Esophagus squamous epithelium (tissue), 4 donors: ENCODE results near the gene GRIN1.

Experiments used
- CTCF ChIP-seq, 6 experiments: fragments of 450-650 bp in 4 of 6; fragments of 200-600 bp in 2 of 6; sonication (generic) in 2 of 6; IDR thresholded peaks; one replicate each; pipeline ENCODE4 v1.5.1; 2016 to 2019; ENCODE audit warnings: antibody characterized with exemption in 6 of 6, mild to moderate bottlenecking in 4 of 6, moderate library complexity in 4 of 6
- POLR2A ChIP-seq, 4 donors: fragments of 450-650 bp; IDR thresholded peaks; one replicate each; pipeline ENCODE4 v1.6.1; 2017; ENCODE audit warnings: antibody characterized with exemption in 4 of 4, mild to moderate bottlenecking in 4 of 4, moderate library complexity in 3 of 4

DNA sequence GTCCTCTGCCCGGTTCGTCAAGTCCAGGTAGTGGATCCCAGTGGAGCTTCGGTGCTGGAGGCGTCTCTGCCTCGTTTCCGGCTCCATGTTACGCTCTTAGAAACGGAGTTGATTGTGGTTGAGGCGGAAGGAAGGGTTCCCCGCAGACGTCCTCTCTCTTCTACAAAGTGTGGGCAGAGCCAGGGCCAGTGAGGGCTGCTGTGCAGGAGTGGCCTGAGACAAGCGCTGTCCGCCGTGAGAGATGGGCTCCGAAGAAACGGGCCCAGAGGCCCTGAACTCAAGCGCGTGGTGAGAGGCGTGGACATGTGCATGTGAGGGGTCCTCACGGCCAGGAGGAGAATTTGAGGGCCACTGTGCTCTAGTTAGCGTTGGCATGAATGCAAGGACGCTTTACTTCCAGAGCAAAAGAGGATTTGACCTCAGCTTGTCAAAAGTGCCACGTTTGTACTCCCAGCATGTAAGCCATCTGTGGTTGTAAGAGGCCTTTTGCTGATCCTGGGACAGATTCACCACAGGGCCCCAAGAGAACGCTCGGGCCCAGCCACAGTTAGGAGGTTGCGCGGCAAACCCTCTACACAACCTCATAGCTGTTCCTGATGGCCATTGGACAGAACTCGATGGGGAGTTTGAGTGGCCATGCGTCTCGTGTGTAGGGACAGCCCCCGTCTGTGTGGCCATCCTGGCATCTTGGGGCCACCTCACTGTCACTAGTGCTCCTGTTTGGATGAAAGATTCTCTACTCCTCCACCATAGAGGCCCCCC is 42.0 kb upstream of the GRIN1 start:
- TF ChIP-seq CTCF (IDR thresholded peaks at IDR 0.05) (no peak), POLR2A (IDR thresholded peaks at IDR 0.05) (no peak)
